Measurements from ENCODE around the gene ACKR1.

ACKR1 gene

GRCh38 chr1:159187647-159188374, 16.9 kb upstream of the ACKR1 start:
- no peak for DNase-seq

- peak in 1 of 2 experiments; percentile 31 for DNase-seq
Observed at GRCh38 chr1:159188375-159188788, 16.3 kb upstream of the ACKR1 start.

GRCh38 chr1:159190441-159190840, 14.2 kb upstream of the ACKR1 start:
- DNase-seq, result no peak

- DNase-seq, result no peak
Observed at GRCh38 chr1:159196543-159196942, 8.1 kb upstream of the ACKR1 start.

GRCh38 chr1:159197561-159198557, 6.8 kb upstream of the ACKR1 start:
- DNase-seq, result peak; percentile 74 to 78

GRCh38 chr1:159199901-159200300, 4.8 kb upstream of the ACKR1 start:
- DNase-seq, result no peak

GRCh38 chr1:159200769-159201168, 3.9 kb upstream of the ACKR1 start:
- DNase-seq, result no peak

- no peak for DNase-seq
Observed at GRCh38 chr1:159201642-159202041, 3.0 kb upstream of the ACKR1 start.

GRCh38 chr1:159203610-159204009, 1.1 kb upstream of the ACKR1 start:
- no peak for DNase-seq

GRCh38 chr1:159205225-159205624, 550 bp downstream of the ACKR1 start:
- no peak for DNase-seq

- no peak for DNase-seq
Observed at GRCh38 chr1:159206110-159206509, 1.4 kb downstream of the ACKR1 start.

- no peak for DNase-seq
Observed at GRCh38 chr1:159207080-159207479, 2.4 kb downstream of the ACKR1 start.

- no peak for DNase-seq
Observed at GRCh38 chr1:159207774-159208173, 3.1 kb downstream of the ACKR1 start.

GRCh38 chr1:159208175-159208825, 3.6 kb downstream of the ACKR1 start:
- DNase-seq, result no peak

- DNase-seq, result no peak
Observed at GRCh38 chr1:159209061-159209460, 4.4 kb downstream of the ACKR1 start.

- DNase-seq, result peak; percentile 69 to 76
Observed at GRCh38 chr1:159211331-159212136, 6.9 kb downstream of the ACKR1 start.

GRCh38 chr1:159212596-159212995, 7.9 kb downstream of the ACKR1 start:
- no peak for DNase-seq

- peak in 1 of 2 experiments; percentile 55 for DNase-seq
Observed at GRCh38 chr1:159214149-159214760, 9.6 kb downstream of the ACKR1 start.

GRCh38 chr1:159218649-159219636, 14.3 kb downstream of the ACKR1 start:
- DNase-seq, result no peak

- no peak for DNase-seq
Observed at GRCh38 chr1:159222075-159222865, 17.6 kb downstream of the ACKR1 start.
